ENCODE data around the gene RSL24D1. TPM values are rescaled to one million over a fixed set of nuclear protein-coding genes. Genes with fewer than 3 reads are reported as not detected.
A peak's percentile ranks its signal among the peaks of the same experiment; 100 is the strongest.

The RSL24D1 gene
- total RNA-seq = 14.2 TPM

GRCh38 chr15:55196458-55197361 is at the start of gene RSL24D1:
TSS of gene RSL24D1 (minus strand) at chr15:55196941. CDS start at chr15:55196890, 51 bp downstream.
- peak; percentile 98 for ATAC-seq
- peak; percentile 97 for DNase-seq (ENCODE audit: low spot score)

- DNase-seq (ENCODE audit: low spot score) (no peak), ATAC-seq (no peak)
Observed at GRCh38 chr15:55245059-55245458, 48.3 kb upstream of the RSL24D1 start.

DNA sequence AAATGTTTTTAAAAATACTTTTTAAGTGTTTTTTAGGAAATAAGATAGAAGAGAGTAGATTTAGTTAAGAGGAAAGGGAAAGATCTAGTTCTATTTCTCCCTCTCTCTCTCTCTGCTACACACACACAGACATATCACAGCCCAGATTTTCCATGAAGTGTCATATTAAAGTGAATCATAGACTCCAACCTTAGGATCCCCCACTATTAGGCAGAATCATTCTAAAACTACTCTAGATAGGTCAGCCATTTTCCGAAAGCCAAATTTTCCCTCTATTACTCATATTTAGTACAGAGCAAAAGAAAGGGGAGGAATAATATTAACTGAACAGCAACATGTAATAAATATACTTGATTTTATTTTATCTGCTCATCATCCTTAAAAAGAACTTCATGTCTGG is 45.1 kb upstream of the RSL24D1 start:
- no peak for DNase-seq (ENCODE audit: low spot score)
- ATAC-seq = no peak

DNA sequence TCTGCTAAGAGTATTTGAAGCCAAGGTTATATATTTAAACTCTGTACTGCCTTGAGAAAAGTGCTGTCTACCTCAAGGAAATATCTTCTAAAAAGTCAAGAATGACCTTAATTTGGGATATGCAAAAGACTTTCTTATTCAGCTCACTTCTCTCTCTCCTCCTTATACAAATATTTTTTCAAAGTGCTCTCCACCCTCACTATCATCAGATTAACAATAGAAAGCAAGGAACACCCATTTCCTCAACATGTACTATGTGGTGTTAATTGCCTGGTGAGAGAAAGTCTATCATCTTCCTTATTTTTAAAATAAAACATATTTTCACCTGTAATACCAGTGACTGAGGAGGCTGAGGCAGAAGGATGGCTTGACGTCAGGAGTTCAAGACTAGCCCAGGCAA is 44.4 kb upstream of the RSL24D1 start:
- DNase-seq (ENCODE audit: low spot score) (no peak), ATAC-seq (no peak)

- DNase-seq (ENCODE audit: low spot score) = no peak
- no peak for ATAC-seq
Observed at GRCh38 chr15:55240125-55240760, 43.5 kb upstream of the RSL24D1 start.

DNA sequence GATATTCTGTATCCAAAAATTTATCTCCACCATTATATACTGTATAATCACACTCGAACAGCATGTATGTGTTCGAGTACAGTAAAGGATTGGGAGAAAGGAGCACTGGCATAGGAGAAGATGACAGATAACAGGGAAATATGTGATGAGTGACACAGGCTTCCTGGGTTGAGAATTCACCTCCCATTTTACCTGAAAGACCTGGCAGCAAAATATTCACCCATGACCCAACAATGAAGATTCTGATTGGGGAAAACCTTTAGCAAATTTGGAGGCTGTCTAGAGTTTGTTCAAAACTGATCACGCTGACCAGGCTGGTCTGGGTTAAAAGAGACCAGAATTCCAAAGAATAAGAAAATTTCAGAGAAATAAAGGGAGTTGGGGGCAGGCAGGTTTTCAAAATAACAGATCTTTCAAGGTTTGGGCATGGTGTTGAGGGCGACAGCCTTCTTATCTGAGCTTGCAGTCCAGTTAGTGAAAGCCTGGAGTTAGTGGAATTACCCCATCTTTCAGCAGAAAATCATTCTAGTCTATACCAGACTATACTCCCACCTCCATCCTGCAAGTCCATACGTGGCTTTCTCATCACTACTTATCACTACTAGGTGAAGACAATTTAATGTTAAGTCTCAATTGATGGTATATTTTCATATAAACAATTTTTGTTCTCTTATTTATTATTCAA is 42.8 kb upstream of the RSL24D1 start:
- no peak for ATAC-seq
- no peak for DNase-seq (ENCODE audit: low spot score)

- ATAC-seq (no peak), DNase-seq (ENCODE audit: low spot score) (no peak)
Observed at GRCh38 chr15:55238877-55239276, 42.1 kb upstream of the RSL24D1 start.

- DNase-seq (ENCODE audit: low spot score) (no peak), ATAC-seq (no peak)
Observed at GRCh38 chr15:55237219-55238130, 40.7 kb upstream of the RSL24D1 start.

- ATAC-seq = no peak
- no peak for DNase-seq (ENCODE audit: low spot score)
Observed at GRCh38 chr15:55235546-55236036, 38.9 kb upstream of the RSL24D1 start.

- DNase-seq (ENCODE audit: low spot score) = no peak
- ATAC-seq = no peak
Observed at GRCh38 chr15:55234800-55235104, 38.0 kb upstream of the RSL24D1 start.

DNA sequence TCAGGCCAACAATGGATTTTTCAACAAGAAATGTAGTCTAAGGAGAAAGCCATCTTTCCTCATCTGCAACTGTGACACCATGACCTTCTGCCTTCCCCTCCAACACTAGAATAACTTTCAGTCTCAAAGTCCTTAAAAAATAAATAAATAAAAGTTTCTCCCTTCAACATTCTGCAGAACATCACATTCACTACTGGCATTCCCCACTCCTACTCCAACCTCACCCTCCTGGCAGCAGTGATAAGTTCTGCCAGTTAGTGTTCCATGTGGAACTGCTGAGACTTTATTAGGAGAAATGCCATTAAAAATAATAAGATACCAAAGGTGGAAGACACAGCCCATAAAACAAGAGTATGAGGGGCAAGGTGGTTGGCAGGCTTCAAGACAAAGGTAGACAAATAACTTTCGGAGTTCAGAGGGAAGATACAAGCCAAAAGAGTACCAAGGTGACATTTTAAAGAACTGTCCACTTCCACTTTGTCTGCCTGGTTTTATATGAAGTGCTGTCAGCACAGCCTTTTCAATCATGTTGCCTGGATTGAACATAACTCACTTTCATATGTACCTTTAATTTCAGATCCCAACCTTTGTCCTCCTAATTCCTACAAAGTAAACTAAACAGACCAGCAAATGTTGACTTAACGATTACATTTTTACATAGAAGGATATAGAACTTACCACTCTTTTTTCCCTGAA is 37.5 kb upstream of the RSL24D1 start:
- DNase-seq (ENCODE audit: low spot score) = no peak
- peak; percentile 74 for ATAC-seq

GRCh38 chr15:55231455-55231854 is 34.7 kb upstream of the RSL24D1 start:
- ATAC-seq (no peak), DNase-seq (ENCODE audit: low spot score) (no peak)

GRCh38 chr15:55230953-55231352 is 34.2 kb upstream of the RSL24D1 start:
- ATAC-seq (no peak), DNase-seq (ENCODE audit: low spot score) (no peak)

- ATAC-seq = peak; percentile 81
- DNase-seq (ENCODE audit: low spot score) = no peak
Observed at GRCh38 chr15:55230051-55230670, 33.4 kb upstream of the RSL24D1 start.

DNA sequence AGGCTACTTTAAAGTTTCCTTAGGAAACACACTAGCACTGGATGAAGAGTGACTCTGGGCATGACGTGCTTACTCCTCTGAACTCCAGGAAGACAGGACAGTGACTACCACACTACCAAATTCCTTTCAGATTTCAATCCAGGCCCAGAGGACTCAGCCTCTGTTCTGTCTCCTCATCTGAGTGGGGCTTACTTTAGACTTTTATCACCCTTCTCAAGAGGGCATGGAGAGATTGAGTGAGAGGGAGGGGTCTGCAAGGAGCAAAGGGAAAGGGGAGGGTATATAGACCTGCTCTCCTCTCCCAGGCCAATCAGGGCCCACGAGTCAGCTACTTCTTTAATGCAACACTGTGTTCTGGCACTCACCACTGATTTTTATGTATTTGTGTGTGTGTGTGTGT is 29.4 kb upstream of the RSL24D1 start:
- DNase-seq (ENCODE audit: low spot score) (no peak), ATAC-seq (no peak)

GRCh38 chr15:55224892-55225291 is 28.2 kb upstream of the RSL24D1 start:
- ATAC-seq = peak; percentile 93
- DNase-seq (ENCODE audit: low spot score) = peak; percentile 53

GRCh38 chr15:55222588-55222987 is 25.8 kb upstream of the RSL24D1 start:
- no peak for DNase-seq (ENCODE audit: low spot score)
- no peak for ATAC-seq

DNA sequence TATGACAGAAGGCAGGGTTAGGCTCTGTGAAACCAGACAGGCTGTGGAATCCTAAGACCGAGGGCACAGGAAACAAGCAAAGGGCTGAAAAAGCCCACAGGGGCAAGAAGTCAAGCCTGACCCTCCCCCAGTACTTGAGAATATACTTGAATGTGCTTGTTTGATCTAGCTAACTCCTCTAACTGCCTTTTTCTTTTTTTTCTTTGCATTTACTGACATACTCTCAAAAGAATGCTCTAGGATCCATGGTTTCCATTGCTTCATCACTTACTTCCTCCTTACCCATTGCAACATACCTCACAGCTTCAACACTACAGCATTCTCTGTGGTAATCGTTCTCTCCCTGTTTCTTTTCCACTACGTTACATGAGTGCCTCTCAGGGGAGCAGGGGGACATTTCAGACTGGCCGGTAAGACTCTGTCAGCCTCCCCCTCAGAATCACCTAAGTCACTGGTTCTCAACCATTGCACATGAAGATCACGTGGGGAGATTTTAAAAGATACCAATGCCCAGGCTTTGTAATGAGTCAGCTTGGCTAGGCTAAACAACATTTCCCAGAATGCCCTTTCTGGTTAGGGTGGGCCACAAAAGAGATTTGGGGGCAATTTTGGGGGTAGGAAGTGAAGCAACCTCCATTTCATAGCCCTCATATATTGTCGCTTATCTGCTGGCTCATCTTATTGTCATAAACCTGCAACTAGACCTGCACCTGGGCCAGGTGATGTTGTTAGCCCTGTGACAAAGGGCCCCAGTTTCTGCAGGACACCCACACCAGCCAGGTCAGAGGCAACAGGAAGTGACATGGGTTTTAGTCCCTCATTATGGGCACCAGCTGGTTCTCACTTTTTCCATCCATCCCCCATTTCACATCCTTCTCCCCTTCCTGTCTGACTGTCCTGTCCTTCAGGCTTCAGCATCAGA is 24.6 kb upstream of the RSL24D1 start:
- DNase-seq (ENCODE audit: low spot score) (no peak), ATAC-seq (peak; percentile 18)
